GM12878 (cell line): Measurements from ENCODE around the gene ACSF3. TPM values are rescaled to one million over a fixed set of nuclear protein-coding genes. Genes with fewer than 3 reads are reported as not detected.
A peak's percentile ranks its signal among the peaks of the same experiment; 100 is the strongest.

Source experiments
- BACH1 ChIP-seq: fragments of 450-650 bp; IDR thresholded peaks from 2 replicates; pipeline ENCODE4 v1.6.1; 2017; ENCODE audit warnings: mild to moderate bottlenecking, borderline replicate concordance
- BHLHE40 ChIP-seq, 2 experiments: fragments of 450-650 bp in 1 of 2; IDR thresholded peaks; 2 replicates each; pipeline ENCODE4 v1.6.1; 2011 to 2017; ENCODE audit warnings: low read depth in 2 of 2, borderline replicate concordance in 1 of 2, improper control_type of control experiment in 1 of 2, low read length in 1 of 2, mild to moderate bottlenecking in 1 of 2
- CEBPB ChIP-seq, 2 experiments: fragments of 150-350 bp in 1 of 2; IDR thresholded peaks; 2 replicates each; pipeline ENCODE4 v1.6.1; 2012 to 2014; ENCODE audit warnings: low read depth in 2 of 2, low read length in 2 of 2, borderline replicate concordance in 1 of 2, inconsistent platforms in 1 of 2
- GABPA ChIP-seq: IDR thresholded peaks from 2 replicates; pipeline ENCODE4 v1.6.1; 2014; ENCODE audit warnings: antibody characterized with exemption, low read depth, mild to moderate bottlenecking, inconsistent platforms
- NBN ChIP-seq: fragments of 450-650 bp; IDR thresholded peaks from 2 replicates; pipeline ENCODE4 v1.6.1; 2016
- PAX5 ChIP-seq: IDR thresholded peaks from 2 replicates; pipeline ENCODE4 v1.6.1; 2011; ENCODE audit warnings: low read depth, low read length, borderline replicate concordance
- POLR2AphosphoS2 ChIP-seq: IDR thresholded peaks from 2 replicates; pipeline ENCODE4 v1.6.1; 2011; ENCODE audit warnings: low read depth, mild to moderate bottlenecking, low read length, improper control_type of control experiment, moderate library complexity
- POU2F2 ChIP-seq: IDR thresholded peaks from 3 replicates; pipeline ENCODE4 v1.6.1; 2011; ENCODE audit warnings: low read depth, mild to moderate bottlenecking, low read length, borderline replicate concordance
- SREBF2 ChIP-seq: IDR thresholded peaks from 2 replicates; pipeline ENCODE4 v1.6.1; 2012; ENCODE audit warnings: mild to moderate bottlenecking, low read length
- YBX1 ChIP-seq: fragments of 450-650 bp; IDR thresholded peaks from 2 replicates; pipeline ENCODE4 v1.6.1; 2016; ENCODE audit warnings: antibody characterized with exemption
- ZNF207 ChIP-seq: fragments of 450-650 bp; IDR thresholded peaks from 2 replicates; pipeline ENCODE4 v1.6.1; 2014; ENCODE audit warnings: antibody characterized with exemption, mild to moderate bottlenecking, borderline replicate concordance
- ZNF274 ChIP-seq: IDR thresholded peaks from one replicate; pipeline ENCODE4 v1.8.0; 2011; ENCODE audit not compliant: insufficient read length, insufficient read depth
- polyA plus RNA-seq, 11 experiments: library from polyadenylated mRNA; depleted of rRNA in 4 of 11; unstranded in 6 of 11; stranded (reverse) in 5 of 11; fragments of >200 nt; fragmentation: Nextera tagmentation in 4 of 11; fragmentation: Illumina TruSeq in 1 of 11; extraction: Ambion mirVana in 4 of 11; extraction: Trizol in 1 of 11; gene quantifications; 1 replicate in 1 of 11; 2 replicates in 10 of 11; pipeline versions ENCODE4 v1.2.1 to v1.2.3, GENCODE V29; 2011 to 2016; ENCODE audit warnings: inconsistent platforms in 2 of 11, missing spikeins in 2 of 11, low read depth in 1 of 11
- total RNA-seq, 4 experiments: library from RNA; depleted of rRNA in 3 of 4; stranded (reverse); fragments of >200 nt in 3 of 4; fragmentation: Illumina TruSeq in 1 of 4; extraction: Trizol in 1 of 4; gene quantifications; 2 replicates each; pipeline versions ENCODE4 v1.2.1 to v1.2.3, GENCODE V29; 2013 to 2021
- TF ChIP-seq, protein P1 (sequence below): fragments of 450-650 bp; IDR thresholded peaks from 2 replicates; pipeline ENCODE4 v1.6.1; 2017; ENCODE audit warnings: low read depth, mild to moderate bottlenecking, moderate library complexity
- TF ChIP-seq, protein P2 (sequence below): fragments of 450-650 bp; formaldehyde crosslinking; IDR thresholded peaks from 2 replicates; pipeline ENCODE4 v1.4.0; 2020; ENCODE audit warnings: mild to moderate bottlenecking, moderate library complexity
- TF ChIP-seq, protein P3 (sequence below): fragments of 450-650 bp; IDR thresholded peaks from 2 replicates; pipeline ENCODE4 v1.6.1; 2017; ENCODE audit warnings: mild to moderate bottlenecking
- TF ChIP-seq, protein P4 (sequence below): IDR thresholded peaks from 2 replicates; pipeline ENCODE4 v1.6.1; 2011; ENCODE audit warnings: borderline replicate concordance, low read depth, mild to moderate bottlenecking, moderate library complexity, mixed read lengths, low read length; ENCODE audit not compliant: insufficient read depth; ENCODE audit errors: extremely low read length

ACSF3 gene
- total and polyA plus RNA-seq, 10 of the 15 experiments (the other 5 are each of a cell fraction or from before 2014, with no cell fraction given) = 1.0 to 44.4 (median 25.8) TPM

DNA sequence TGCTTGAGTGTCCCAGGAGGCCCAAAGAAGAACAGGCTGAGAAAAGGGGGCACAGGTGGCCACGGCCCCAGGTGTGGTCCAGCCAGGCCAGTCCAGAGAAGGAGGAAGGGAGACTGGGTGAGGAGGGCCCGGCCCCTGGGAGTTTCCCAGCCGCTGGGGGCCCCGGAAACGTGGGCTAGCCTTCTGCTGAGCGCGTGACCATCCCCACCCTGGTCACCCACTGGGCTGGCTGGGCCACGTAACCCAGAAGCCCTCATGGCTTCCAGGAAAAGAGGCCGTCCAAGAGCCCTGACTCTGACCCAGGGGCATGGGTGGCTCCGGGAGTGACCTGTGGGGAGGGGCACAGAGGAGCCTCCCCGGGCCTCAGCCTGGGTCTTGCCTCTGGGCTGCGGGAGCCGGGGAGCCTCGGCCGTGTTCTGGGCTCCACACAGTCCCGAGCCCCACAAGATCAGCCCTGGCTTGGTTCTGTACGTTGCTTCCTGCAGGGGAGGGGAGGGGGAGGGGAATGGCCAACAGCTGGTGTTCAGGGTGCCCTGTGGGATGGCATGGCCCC, 29.8 kb upstream of the ACSF3 start (continued):
- TF ChIP-seq, protein P1, sequence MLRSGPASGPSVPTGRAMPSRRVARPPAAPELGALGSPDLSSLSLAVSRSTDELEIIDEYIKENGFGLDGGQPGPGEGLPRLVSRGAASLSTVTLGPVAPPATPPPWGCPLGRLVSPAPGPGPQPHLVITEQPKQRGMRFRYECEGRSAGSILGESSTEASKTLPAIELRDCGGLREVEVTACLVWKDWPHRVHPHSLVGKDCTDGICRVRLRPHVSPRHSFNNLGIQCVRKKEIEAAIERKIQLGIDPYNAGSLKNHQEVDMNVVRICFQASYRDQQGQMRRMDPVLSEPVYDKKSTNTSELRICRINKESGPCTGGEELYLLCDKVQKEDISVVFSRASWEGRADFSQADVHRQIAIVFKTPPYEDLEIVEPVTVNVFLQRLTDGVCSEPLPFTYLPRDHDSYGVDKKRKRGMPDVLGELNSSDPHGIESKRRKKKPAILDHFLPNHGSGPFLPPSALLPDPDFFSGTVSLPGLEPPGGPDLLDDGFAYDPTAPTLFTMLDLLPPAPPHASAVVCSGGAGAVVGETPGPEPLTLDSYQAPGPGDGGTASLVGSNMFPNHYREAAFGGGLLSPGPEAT = 0 out of 2 replicates have a peak, but pooled peaks have one; percentile 22
- TF ChIP-seq SREBF2 = no peak
- TF ChIP-seq PAX5 = peak; percentile 23; the same call in 1 of the 2 replicates
- no peak for TF ChIP-seq ZNF274
- TF ChIP-seq YBX1 = no peak
- TF ChIP-seq GABPA = no peak
- no peak for TF ChIP-seq NBN
- TF ChIP-seq POLR2AphosphoS2 = no peak
- TF ChIP-seq BACH1 = no peak
- TF ChIP-seq, protein P2, sequence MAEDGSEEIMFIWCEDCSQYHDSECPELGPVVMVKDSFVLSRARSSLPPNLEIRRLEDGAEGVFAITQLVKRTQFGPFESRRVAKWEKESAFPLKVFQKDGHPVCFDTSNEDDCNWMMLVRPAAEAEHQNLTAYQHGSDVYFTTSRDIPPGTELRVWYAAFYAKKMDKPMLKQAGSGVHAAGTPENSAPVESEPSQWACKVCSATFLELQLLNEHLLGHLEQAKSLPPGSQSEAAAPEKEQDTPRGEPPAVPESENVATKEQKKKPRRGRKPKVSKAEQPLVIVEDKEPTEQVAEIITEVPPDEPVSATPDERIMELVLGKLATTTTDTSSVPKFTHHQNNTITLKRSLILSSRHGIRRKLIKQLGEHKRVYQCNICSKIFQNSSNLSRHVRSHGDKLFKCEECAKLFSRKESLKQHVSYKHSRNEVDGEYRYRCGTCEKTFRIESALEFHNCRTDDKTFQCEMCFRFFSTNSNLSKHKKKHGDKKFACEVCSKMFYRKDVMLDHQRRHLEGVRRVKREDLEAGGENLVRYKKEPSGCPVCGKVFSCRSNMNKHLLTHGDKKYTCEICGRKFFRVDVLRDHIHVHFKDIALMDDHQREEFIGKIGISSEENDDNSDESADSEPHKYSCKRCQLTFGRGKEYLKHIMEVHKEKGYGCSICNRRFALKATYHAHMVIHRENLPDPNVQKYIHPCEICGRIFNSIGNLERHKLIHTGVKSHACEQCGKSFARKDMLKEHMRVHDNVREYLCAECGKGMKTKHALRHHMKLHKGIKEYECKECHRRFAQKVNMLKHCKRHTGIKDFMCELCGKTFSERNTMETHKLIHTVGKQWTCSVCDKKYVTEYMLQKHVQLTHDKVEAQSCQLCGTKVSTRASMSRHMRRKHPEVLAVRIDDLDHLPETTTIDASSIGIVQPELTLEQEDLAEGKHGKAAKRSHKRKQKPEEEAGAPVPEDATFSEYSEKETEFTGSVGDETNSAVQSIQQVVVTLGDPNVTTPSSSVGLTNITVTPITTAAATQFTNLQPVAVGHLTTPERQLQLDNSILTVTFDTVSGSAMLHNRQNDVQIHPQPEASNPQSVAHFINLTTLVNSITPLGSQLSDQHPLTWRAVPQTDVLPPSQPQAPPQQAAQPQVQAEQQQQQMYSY (CRISPR knock-in tag) = no peak
- no peak for TF ChIP-seq CEBPB (IDR thresholded peaks at IDR 0.05; ENCODE audit: borderline replicate concordance in 1 of 2, low read depth in 2 of 2, low read length in 2 of 2)
- TF ChIP-seq, protein P3, sequence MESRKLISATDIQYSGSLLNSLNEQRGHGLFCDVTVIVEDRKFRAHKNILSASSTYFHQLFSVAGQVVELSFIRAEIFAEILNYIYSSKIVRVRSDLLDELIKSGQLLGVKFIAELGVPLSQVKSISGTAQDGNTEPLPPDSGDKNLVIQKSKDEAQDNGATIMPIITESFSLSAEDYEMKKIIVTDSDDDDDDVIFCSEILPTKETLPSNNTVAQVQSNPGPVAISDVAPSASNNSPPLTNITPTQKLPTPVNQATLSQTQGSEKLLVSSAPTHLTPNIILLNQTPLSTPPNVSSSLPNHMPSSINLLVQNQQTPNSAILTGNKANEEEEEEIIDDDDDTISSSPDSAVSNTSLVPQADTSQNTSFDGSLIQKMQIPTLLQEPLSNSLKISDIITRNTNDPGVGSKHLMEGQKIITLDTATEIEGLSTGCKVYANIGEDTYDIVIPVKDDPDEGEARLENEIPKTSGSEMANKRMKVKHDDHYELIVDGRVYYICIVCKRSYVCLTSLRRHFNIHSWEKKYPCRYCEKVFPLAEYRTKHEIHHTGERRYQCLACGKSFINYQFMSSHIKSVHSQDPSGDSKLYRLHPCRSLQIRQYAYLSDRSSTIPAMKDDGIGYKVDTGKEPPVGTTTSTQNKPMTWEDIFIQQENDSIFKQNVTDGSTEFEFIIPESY = no peak
- peak; percentile 18 to 69; a peak in 2 of 4 replicates for TF ChIP-seq BHLHE40 (IDR thresholded peaks at IDR 0.05; ENCODE audit: borderline replicate concordance in 1 of 2, low read depth in 2 of 2, low read length in 1 of 2)
- TF ChIP-seq, protein P4, sequence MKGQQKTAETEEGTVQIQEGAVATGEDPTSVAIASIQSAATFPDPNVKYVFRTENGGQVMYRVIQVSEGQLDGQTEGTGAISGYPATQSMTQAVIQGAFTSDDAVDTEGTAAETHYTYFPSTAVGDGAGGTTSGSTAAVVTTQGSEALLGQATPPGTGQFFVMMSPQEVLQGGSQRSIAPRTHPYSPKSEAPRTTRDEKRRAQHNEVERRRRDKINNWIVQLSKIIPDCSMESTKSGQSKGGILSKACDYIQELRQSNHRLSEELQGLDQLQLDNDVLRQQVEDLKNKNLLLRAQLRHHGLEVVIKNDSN = no peak
- no peak for TF ChIP-seq POU2F2
- no peak for TF ChIP-seq ZNF207
